T-helper 2 cell treated with Interferon-gamma antibody and Interleukin-4, amounts not matched to agents 100 ng/mL and 5 ng/mL, for 36 hours (primary cell): ENCODE results near the gene SLC27A3. TPM values are rescaled to one million over a fixed set of nuclear protein-coding genes. Genes with fewer than 3 reads are reported as not detected.

Source experiments
- intact Hi-C: fragments of 100-400 bp; cut with micrococcal nuclease; formaldehyde crosslinking; loops from one replicate; pipeline ENCODE4 v1.15.1; 2023
- total RNA-seq: library from RNA; stranded (reverse); gene quantifications from 2 replicates; pipeline ENCODE4 v1.2.3, GENCODE V29; 2022

SLC27A3 gene
- total RNA-seq = 22.4 and 24.0 TPM in 2 replicates

- intact Hi-C loops = loop anchor here (10.0 kb wide), 1 partner anchor 100 kb away; the partner anchor contains the start of genes ILF2 and NPR1
These were observed at the start of gene SLC27A3 for GRCh38 chr1:153774780-153775457. Gene SLC27A3, plus strand, starts transcription at chr1:153775407. Its CDS starts 91 bp downstream, at chr1:153775498.

- intact Hi-C loops = loop anchor here (1.0 to 10.0 kb wide), 5 partner anchors 55 to 231 kb away; partner anchors contain the start of genes CHTOP, CRTC2 and S100A6
These were observed 47.5 kb upstream of the SLC27A3 start, which contains the start of gene INTS3 for GRCh38 chr1:153727463-153728304. Gene INTS3, plus strand, starts transcription at chr1:153728050. Its CDS starts 585 bp downstream, at chr1:153728635.

GRCh38 chr1:153728305-153729066 lies 46.7 kb upstream of the SLC27A3 start:
- intact Hi-C loops = loop anchor here (2.0 to 10.0 kb wide), 3 partner anchors 54 to 194 kb away; partner anchors contain the start of genes CHTOP and S100A6

GRCh38 chr1:153730468-153730988 lies 44.7 kb upstream of the SLC27A3 start:
- intact Hi-C loops = no loop called here

GRCh38 chr1:153733970-153734369 lies 41.2 kb upstream of the SLC27A3 start:
- intact Hi-C loops = no loop called here

- intact Hi-C loops = no loop called here
These were observed 40.7 kb upstream of the SLC27A3 start for GRCh38 chr1:153734396-153735089.

GRCh38 chr1:153735090-153735420 lies 40.2 kb upstream of the SLC27A3 start:
- intact Hi-C loops = no loop called here

GRCh38 chr1:153741986-153742385 lies 33.2 kb upstream of the SLC27A3 start:
- intact Hi-C loops = no loop called here

- intact Hi-C loops = no loop called here
These were observed 32.6 kb upstream of the SLC27A3 start for GRCh38 chr1:153742411-153743142.

- intact Hi-C loops = no loop called here
These were observed 29.8 kb upstream of the SLC27A3 start for GRCh38 chr1:153745417-153745816.

GRCh38 chr1:153746174-153746573 lies 29.0 kb upstream of the SLC27A3 start:
- intact Hi-C loops = no loop called here

GRCh38 chr1:153748903-153749302 lies 26.3 kb upstream of the SLC27A3 start:
- intact Hi-C loops = loop anchor here (1.0 kb wide), 3 partner anchors 72 to 242 kb away; no protein-coding TSS in a partner anchor

- intact Hi-C loops = loop anchor here (1.0 kb wide), 3 partner anchors 72 to 242 kb away; no protein-coding TSS in a partner anchor
These were observed 25.7 kb upstream of the SLC27A3 start for GRCh38 chr1:153749408-153750005.

GRCh38 chr1:153750026-153750995 lies 24.9 kb upstream of the SLC27A3 start:
- intact Hi-C loops = no loop called here

- intact Hi-C loops = no loop called here
These were observed 23.1 kb upstream of the SLC27A3 start for GRCh38 chr1:153752072-153752471.

GRCh38 chr1:153752571-153753195 lies 22.5 kb upstream of the SLC27A3 start:
- intact Hi-C loops = no loop called here

- intact Hi-C loops = no loop called here
These were observed 20.9 kb upstream of the SLC27A3 start for GRCh38 chr1:153754266-153754665.

GRCh38 chr1:153760440-153760839 lies 14.8 kb upstream of the SLC27A3 start:
- intact Hi-C loops = no loop called here
